ENCODE results near the gene PRMT7. TPM values are rescaled to one million over a fixed set of nuclear protein-coding genes. Genes with fewer than 3 reads are reported as not detected.

Gene PRMT7
- polyA plus RNA-seq, 1 donor (not counting 4 experiments of a cell fraction or from before 2014, with no cell fraction given): 27.4 TPM

DNA sequence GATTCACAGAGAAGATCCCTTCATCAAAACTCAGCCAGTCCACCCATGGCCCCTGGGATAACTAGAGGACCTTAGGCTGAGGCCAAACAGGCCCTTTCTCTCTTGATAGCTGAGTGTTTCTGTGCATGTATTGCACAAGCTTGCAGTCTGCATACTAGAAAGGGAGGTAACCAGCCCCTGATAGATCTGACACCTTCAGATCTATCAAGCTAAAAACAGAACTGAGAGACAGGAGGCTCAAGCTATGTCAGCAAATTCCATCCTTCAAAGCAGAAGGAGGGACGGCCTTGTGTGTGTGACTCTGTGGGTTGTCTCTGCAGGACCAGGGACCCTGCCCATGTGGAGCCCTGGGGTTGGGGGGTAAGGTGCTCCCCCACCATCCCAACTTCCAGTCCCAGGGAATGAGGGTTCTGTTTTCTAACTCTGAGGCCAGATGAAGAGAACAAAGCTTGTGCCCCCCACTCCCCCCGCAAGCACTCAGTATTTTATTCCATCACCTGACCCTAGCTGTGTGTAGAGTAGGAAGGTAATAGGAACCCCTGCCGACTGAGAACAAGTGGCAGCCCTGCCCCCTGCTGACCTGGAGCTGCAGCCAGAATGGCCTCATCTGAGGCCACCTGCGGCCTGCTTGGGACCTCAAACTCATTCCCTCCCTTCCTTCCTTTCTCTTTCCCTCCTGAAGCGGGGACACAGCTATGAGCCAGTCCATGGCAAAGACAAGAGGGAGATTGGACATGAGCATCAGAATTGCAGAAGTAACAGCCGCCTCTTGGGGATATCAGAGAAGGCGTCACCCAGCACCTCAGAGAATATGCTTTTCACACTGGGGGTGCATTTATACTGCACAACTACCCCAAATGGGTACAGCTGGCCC, 73.7 kb downstream of the PRMT7 start:
- DNase-seq (ENCODE audit: low read depth, low spot score) (no peak), FAIRE-seq (no peak)
- Histone ChIP-seq H3K4me2 (ENCODE audit: control insufficient read depth, extremely low read depth, insufficient read depth, low read depth, low read length) (no peak overlapping the region), H4K20me1 (ENCODE audit: control insufficient read depth, extremely low read depth, insufficient read depth, low read length) (no peaks in the 10 kb centered on the region), H3K4me3 (ENCODE audit: control insufficient read depth in 2 of 3, extremely low read depth in 1 of 3, insufficient read depth in 2 of 3, low read depth in 1 of 3, low read length in 3 of 3) (no peak overlapping the region), H3K9me1 (ENCODE audit: control insufficient read depth, extremely low read depth, insufficient read depth, low read length) (no peaks in the 10 kb centered on the region), H3K27me3 (ENCODE audit: control insufficient read depth, extremely low read depth, insufficient read depth, low read length) (peaks cover 6% of the 10 kb centered on the region), H3K9me3 (ENCODE audit: control insufficient read depth, low read depth, low read length) (no peaks in the 10 kb centered on the region), H3K9ac (ENCODE audit: control insufficient read depth, extremely low read depth, insufficient read depth, low read length) (no peak overlapping the region), H3K79me2 (ENCODE audit: control insufficient read depth, insufficient read depth, low read length) (no peaks in the 10 kb centered on the region), H3K4me1 (ENCODE audit: control insufficient read depth, extremely low read depth, insufficient read depth, low read length) (no peaks in the 10 kb centered on the region), H3K27ac (ENCODE audit: control insufficient read depth, insufficient read depth, low read length) (no peak overlapping the region), H3K36me3 (ENCODE audit: control insufficient read depth in 2 of 2, extremely low read depth in 1 of 2, insufficient read depth in 2 of 2, low read length in 2 of 2) (no peaks in the 10 kb centered on the region), H2AFZ (ENCODE audit: control insufficient read depth, low read length) (no peak overlapping the region)
- TF ChIP-seq, protein P1, sequence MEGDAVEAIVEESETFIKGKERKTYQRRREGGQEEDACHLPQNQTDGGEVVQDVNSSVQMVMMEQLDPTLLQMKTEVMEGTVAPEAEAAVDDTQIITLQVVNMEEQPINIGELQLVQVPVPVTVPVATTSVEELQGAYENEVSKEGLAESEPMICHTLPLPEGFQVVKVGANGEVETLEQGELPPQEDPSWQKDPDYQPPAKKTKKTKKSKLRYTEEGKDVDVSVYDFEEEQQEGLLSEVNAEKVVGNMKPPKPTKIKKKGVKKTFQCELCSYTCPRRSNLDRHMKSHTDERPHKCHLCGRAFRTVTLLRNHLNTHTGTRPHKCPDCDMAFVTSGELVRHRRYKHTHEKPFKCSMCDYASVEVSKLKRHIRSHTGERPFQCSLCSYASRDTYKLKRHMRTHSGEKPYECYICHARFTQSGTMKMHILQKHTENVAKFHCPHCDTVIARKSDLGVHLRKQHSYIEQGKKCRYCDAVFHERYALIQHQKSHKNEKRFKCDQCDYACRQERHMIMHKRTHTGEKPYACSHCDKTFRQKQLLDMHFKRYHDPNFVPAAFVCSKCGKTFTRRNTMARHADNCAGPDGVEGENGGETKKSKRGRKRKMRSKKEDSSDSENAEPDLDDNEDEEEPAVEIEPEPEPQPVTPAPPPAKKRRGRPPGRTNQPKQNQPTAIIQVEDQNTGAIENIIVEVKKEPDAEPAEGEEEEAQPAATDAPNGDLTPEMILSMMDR (optimal IDR thresholded peaks at IDR 0.05 in 1 of 3, IDR thresholded peaks at IDR 0.05 in 1 of 3, conservative IDR thresholded peaks at IDR 0.05 in 1 of 3; ENCODE audit: extremely low read depth in 1 of 3, insufficient read depth in 2 of 3, low read length in 3 of 3): no peak
- no peak for TF ChIP-seq EZH2 (IDR thresholded peaks at IDR 0.05; ENCODE audit: low read length)
- dilution Hi-C loops (cut with MboI; ENCODE audit: extremely low pct_ligation_motif_present, low sequenced_read_pairs): no loop called here

DNA sequence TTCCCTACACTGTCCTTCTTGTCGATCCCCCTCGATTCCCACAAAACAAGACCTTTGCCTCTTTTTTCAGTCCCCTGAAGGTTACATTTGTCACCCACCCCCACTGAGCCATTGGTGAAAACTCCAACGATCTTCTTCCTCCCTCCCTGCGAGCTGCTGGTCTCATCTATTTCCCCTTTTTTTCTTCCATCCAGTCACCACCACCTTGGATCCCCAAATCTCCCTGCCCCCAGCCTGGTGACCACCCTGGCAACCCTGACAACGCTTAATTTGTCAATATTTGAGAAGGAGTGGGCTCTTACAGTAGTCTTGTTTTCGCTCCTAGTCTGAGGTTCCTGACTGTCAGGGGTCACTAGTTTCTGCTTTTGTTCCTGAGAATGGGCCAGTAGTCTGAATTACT, 74.6 kb downstream of the PRMT7 start:
- H3K27me3 ChIP-seq (ENCODE audit: control insufficient read depth, extremely low read depth, insufficient read depth, low read length): peaks cover 6% of the 10 kb centered on the region
- no peaks in the 10 kb centered on the region for H3K4me1 ChIP-seq (ENCODE audit: control insufficient read depth, extremely low read depth, insufficient read depth, low read length)
- H3K27ac ChIP-seq (ENCODE audit: control insufficient read depth, insufficient read depth, low read length): no peak overlapping the region
- H3K4me2 ChIP-seq (ENCODE audit: control insufficient read depth, extremely low read depth, insufficient read depth, low read depth, low read length): no peak overlapping the region
- H3K9ac ChIP-seq (ENCODE audit: control insufficient read depth, extremely low read depth, insufficient read depth, low read length): no peak overlapping the region
- no peaks in the 10 kb centered on the region for H3K79me2 ChIP-seq (ENCODE audit: control insufficient read depth, insufficient read depth, low read length)
- H3K9me1 ChIP-seq (ENCODE audit: control insufficient read depth, extremely low read depth, insufficient read depth, low read length): no peaks in the 10 kb centered on the region
- no peak overlapping the region for H2AFZ ChIP-seq (ENCODE audit: control insufficient read depth, low read length)
- H3K36me3 ChIP-seq (ENCODE audit: control insufficient read depth in 2 of 2, extremely low read depth in 1 of 2, insufficient read depth in 2 of 2, low read length in 2 of 2): no peaks in the 10 kb centered on the region
- no peaks in the 10 kb centered on the region for H4K20me1 ChIP-seq (ENCODE audit: control insufficient read depth, extremely low read depth, insufficient read depth, low read length)
- no peak for TF ChIP-seq EZH2 (IDR thresholded peaks at IDR 0.05; ENCODE audit: low read length)
- TF ChIP-seq, protein P1 (optimal IDR thresholded peaks at IDR 0.05 in 1 of 3, IDR thresholded peaks at IDR 0.05 in 1 of 3, conservative IDR thresholded peaks at IDR 0.05 in 1 of 3; ENCODE audit: extremely low read depth in 1 of 3, insufficient read depth in 2 of 3, low read length in 3 of 3): no peak
- DNase-seq (ENCODE audit: low read depth, low spot score) (no peak), FAIRE-seq (no peak)
- dilution Hi-C loops (cut with MboI; ENCODE audit: extremely low pct_ligation_motif_present, low sequenced_read_pairs): no loop called here
- no peaks in the 10 kb centered on the region for H3K9me3 ChIP-seq (ENCODE audit: control insufficient read depth, low read depth, low read length)
- H3K4me3 ChIP-seq (ENCODE audit: control insufficient read depth in 2 of 3, extremely low read depth in 1 of 3, insufficient read depth in 2 of 3, low read depth in 1 of 3, low read length in 3 of 3): no peak overlapping the region

Measured in keratinocyte (primary cell).